ENCODE data around the gene FOXD2.

The FOXD2 gene

GRCh38 chr1:47437447-47438164, at the start of gene FOXD2:
FOXD2 (plus strand) TSS chr1:47438044; CDS start chr1:47438136, 92 bp downstream.
- peak; percentile 78 for DNase-seq (ENCODE audit: low read depth)

DNA sequence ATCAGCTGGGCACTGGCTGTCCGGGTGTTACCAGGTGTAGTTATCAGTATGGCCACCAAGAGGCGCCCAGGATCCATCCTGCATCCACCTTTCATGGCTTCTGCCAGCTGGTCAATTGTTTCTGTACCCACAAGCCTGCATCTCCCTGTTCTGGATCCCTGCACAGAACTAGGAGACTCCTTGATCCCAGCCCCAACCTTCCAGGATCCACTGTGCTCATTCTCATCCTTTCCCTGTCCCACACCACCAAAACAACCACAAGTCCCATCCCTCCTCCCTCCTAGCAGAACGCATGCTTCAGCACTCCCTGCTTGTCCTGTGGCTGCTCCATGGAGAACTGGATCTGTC, 49.0 kb upstream of the FOXD2 start:
- peak; percentile 26 for DNase-seq (ENCODE audit: low read depth)

DNA sequence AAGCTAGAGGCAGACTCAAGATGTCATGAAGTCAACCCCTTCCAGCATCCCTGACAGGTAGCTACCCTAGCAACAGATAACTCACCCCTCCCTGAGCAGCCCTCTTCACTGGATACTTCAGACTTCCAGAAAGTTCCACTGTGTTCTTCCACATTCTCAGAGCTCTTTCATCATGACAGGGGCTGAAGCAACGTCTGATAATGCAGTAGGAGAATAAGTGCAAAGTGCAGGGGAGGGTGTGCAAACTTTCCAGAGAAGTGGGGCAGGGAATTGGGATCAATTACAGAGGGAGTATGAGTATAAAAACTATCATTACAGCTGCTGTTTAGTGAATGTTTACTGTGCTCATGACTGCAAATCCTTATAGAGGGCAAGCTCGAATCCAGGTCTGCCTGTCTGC, 48.1 kb upstream of the FOXD2 start:
- DNase-seq (ENCODE audit: low read depth): no peak

DNA sequence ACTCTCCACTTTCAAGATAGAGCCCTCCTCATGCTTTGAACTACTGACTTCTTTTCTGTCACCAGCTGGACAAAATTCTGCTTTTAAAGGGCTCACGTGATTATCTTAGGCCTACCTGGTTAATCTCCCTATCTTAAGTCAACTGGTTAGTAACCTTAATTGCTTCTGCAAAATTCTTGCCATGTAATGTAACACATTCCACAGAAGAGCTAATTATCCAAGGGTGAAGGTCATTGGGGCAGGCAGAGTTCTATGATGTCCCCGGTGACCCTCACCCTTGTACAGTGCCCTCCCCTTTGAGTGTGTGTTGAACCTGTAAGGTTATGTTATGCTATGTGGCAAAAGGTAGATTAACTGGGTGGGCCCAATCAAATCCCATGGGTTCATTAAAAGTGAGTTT, 47.0 kb upstream of the FOXD2 start:
- DNase-seq (ENCODE audit: low read depth): no peak

DNA sequence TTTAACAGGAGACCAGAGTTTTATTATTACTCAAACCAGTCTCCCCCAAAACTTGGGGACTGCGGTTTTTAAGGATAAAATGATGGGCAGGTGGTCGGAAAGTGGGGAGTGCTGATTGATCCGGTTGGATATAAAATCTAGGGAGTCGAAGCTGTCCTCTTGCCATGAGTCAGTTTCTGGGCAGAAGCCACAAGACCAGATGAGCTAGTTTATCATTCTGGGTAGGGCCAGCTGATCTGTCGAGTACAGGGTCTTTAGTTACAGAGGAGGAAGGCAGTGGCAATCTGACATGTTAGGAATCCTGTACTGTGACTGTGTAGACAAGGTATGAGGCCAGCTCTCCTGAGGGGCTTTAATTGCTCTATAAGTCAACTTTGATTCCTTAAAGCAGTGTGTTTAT, 44.7 kb upstream of the FOXD2 start:
- DNase-seq (ENCODE audit: low read depth): no peak

DNA sequence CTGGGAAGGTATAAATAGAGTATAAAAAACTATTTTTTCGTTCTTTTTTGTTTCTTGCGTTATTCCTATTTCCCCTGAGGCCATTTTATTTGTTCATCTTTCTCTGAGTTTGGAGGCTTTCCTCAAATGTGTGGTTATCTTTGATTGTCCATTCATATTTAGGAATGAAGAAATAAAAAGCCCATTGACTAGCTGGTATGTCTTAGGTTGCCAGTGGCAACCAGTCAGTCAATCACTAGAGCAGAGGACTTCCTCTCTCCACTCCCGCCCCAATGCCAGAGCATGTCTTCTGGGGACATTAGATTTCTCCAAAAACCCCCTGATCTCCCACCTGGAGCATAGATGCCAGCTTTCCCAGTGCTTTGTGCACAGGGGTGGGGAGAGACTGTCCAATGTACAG, 42.4 kb upstream of the FOXD2 start:
- DNase-seq (ENCODE audit: low read depth): no peak

- DNase-seq (ENCODE audit: low read depth): no peak
Measured at GRCh38 chr1:47396671-47397196, 41.1 kb upstream of the FOXD2 start.

- DNase-seq (ENCODE audit: low read depth): no peak
Measured at GRCh38 chr1:47399138-47399845, 38.6 kb upstream of the FOXD2 start.

GRCh38 chr1:47399846-47400155, 38.0 kb upstream of the FOXD2 start:
- no peak for DNase-seq (ENCODE audit: low read depth)

DNA sequence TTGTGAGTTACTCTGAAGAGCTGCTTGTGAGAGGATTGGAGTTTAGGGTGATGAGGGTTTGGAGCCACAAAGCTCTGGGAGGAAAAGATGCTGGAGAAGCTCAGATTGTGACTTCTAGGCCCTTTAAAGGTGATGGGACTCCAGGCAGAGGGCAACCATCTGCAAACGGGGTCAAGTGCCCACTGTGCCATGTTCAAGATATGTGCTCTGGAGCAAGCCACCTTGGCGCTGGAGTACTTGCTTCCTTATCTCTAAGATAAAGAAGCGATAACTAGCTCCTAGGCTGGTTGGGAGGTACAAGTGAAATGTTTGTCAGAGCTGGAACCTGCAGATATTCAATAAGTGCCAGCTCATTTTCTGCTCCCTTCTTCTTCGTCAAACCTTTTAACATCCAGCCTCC, 36.1 kb upstream of the FOXD2 start:
- no peak for DNase-seq (ENCODE audit: low read depth)

GRCh38 chr1:47402591-47402990, 35.3 kb upstream of the FOXD2 start:
- DNase-seq (ENCODE audit: low read depth): no peak

DNA sequence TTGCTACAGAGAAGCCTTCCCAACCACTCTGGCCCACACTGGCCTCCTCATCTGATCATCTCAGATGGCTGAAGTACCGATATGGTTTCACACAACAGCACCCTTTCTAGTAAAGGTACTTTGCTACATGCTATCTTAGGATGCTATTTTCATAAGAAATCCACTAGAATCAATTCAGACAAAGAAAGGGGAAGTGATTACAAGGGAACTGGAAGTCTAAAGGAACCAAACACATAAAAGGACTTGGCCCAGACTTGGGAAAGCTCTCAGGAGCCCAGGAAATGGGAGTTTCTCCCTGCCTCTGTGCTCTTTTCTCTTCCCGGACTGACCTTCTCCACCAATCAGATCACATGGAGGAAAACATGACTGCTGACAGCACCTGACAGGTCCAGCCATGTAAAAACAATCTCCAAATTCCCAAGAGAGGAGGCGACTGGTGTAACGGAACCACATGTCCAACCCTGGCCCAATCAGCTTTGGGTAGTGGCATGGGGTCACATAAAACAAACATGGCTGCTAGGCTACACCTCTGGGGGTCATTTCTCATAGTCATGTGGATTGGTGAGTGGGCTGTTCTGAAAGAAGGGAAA, 34.4 kb upstream of the FOXD2 start:
- DNase-seq (ENCODE audit: low read depth): no peak

DNA sequence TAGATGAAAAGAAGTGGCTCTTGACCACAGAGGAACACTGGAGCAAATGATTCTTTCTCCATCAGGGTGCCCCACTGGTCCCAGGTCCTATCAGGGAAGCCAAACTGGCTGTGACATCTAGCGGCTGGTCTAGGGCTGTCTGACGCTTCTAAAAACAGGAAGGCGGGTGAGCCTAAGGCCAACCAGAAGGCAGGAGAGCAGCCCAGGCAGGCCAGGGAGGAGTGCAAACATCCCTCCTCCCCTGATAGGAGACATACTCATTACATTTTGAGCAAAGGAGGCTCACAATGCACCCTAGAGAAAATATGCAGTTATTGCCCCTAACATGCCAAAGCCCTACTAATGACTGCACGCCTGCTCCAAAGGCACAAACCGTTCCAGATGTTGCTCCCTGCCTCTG, 32.1 kb upstream of the FOXD2 start:
- no peak for DNase-seq (ENCODE audit: low read depth)

DNA sequence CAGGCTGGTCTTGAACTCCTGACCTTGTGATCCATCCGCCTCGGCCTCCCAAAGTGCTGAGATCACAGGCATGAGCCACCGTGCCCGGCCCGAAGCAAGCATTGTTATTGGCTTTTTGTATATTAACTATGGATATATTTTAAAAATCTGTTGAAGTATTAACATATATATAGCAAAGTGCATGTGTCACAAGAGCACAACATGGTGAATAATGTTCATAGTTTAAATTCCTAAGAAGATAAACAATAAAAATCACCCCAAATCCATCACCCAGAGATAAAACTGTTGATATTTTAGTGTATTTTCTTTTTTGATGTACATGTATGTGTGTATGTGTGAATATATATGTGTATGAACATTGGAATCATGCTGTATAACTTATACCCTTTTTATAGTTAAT, 30.9 kb upstream of the FOXD2 start:
- no peak for DNase-seq (ENCODE audit: low read depth)

DNA sequence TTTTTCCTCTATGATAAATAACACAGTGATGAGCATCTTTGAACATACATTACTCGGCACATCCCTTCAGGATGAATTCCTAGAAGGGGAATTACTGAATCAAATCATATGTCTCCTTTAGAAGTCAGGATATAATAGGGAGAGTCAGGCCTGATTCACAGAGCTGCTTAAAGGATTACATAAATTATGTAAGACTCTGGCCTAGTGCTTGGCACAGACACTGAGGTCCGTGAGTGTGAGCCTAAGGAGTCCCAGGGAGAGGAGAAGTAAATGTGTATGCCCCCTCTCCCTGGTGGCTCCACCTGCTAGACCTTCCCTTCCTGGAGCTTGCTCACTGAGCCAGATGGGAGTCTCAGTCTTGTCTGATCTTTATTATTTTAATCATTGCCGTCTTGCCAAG, 30.4 kb upstream of the FOXD2 start:
- no peak for DNase-seq (ENCODE audit: low read depth)

GRCh38 chr1:47409311-47410067, 28.4 kb upstream of the FOXD2 start:
- peak; percentile 22 for DNase-seq (ENCODE audit: low read depth)

- no peak for DNase-seq (ENCODE audit: low read depth)
Measured at GRCh38 chr1:47410068-47410455, 27.8 kb upstream of the FOXD2 start.

DNA sequence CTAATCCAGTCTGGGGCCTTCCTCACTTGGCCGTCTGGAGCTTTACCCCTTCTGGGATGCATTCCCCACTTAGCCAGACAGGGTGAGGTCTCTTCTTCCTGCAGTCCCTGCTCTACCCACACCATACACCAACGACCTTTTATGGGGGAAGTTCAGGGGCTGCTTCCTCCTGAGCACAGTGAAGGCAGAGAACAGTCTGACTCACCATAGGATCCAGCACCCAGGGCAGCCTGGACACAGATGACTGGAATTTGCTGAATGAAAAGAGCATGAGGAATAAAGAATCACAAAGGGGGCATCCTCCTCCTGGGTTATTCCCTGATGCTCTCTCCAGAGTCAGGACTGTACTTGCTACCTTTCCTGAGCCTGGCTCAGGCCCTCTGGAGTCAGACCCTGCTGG, 26.4 kb upstream of the FOXD2 start:
- no peak for DNase-seq (ENCODE audit: low read depth)

GRCh38 chr1:47412437-47412836, 25.4 kb upstream of the FOXD2 start:
- DNase-seq (ENCODE audit: low read depth): no peak

- DNase-seq (ENCODE audit: low read depth): no peak
Measured at GRCh38 chr1:47415728-47416318, 22.0 kb upstream of the FOXD2 start, which contains the start of gene FOXE3. FOXE3 (plus strand) TSS chr1:47416285; CDS start chr1:47416316, 31 bp downstream.

GRCh38 chr1:47416319-47417169, 21.3 kb upstream of the FOXD2 start:
- DNase-seq (ENCODE audit: low read depth): no peak

Data from HS-27A (cell line).